HEK293T (cell line): ENCODE data around the gene OSBPL8.

Source experiments
- ARNT ChIP-seq: fragments of 450-650 bp; IDR thresholded peaks from 2 replicates; pipeline ENCODE4 v1.6.1; 2017; ENCODE audit warnings: mild to moderate bottlenecking
- BHLHE40 ChIP-seq: fragments of 450-650 bp; IDR thresholded peaks from 2 replicates; pipeline ENCODE4 v1.6.1; 2016; ENCODE audit warnings: mild to moderate bottlenecking, moderate library complexity, borderline replicate concordance
- FOXK2 ChIP-seq: fragments of 450-650 bp; IDR thresholded peaks from 2 replicates; pipeline ENCODE4 v1.6.1; 2016; ENCODE audit warnings: mild to moderate bottlenecking
- FOXM1 ChIP-seq: fragments of 450-650 bp; IDR thresholded peaks from 2 replicates; pipeline ENCODE4 v1.6.1; 2017; ENCODE audit warnings: mild to moderate bottlenecking, borderline replicate concordance
- SP1 ChIP-seq: fragments of 450-650 bp; IDR thresholded peaks from 2 replicates; pipeline ENCODE4 v1.6.1; 2017
- TARDBP ChIP-seq: fragments of 450-650 bp; IDR thresholded peaks from 2 replicates; pipeline ENCODE4 v1.6.1; 2016
- TF ChIP-seq, protein P1 (sequence below): fragments of 450-650 bp; IDR thresholded peaks from 2 replicates; pipeline ENCODE4 v1.6.1; 2016

GRCh38 chr12:76518699-76519098, 40.9 kb downstream of the OSBPL8 start:
- TF ChIP-seq ARNT = no peak
- TF ChIP-seq FOXM1 = no peak
- no peak for TF ChIP-seq SP1
- no peak for TF ChIP-seq TARDBP
- TF ChIP-seq BHLHE40 = no peak
- no peak for TF ChIP-seq FOXK2
- TF ChIP-seq, protein P1, sequence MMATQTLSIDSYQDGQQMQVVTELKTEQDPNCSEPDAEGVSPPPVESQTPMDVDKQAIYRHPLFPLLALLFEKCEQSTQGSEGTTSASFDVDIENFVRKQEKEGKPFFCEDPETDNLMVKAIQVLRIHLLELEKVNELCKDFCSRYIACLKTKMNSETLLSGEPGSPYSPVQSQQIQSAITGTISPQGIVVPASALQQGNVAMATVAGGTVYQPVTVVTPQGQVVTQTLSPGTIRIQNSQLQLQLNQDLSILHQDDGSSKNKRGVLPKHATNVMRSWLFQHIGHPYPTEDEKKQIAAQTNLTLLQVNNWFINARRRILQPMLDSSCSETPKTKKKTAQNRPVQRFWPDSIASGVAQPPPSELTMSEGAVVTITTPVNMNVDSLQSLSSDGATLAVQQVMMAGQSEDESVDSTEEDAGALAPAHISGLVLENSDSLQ = no peak
